CD4-positive, CD25-positive, alpha-beta regulatory T cell (primary cell): ENCODE data around the gene PCSK9. TPM values are rescaled to one million over a fixed set of nuclear protein-coding genes. Genes with fewer than 3 reads are reported as not detected.
A peak's percentile ranks its signal among the peaks of the same experiment; 100 is the strongest.

Source experiments
- ATAC-seq, 2 donors: fragments of 150-1000 bp; cut with Tn5 transposase; one replicate each; pipeline ENCODE4 v1.10.0; 2021; ENCODE audit warnings: low read depth in 2 of 2, moderate number of reproducible peaks in 2 of 2, moderate library complexity in 1 of 2
- DNase-seq, 3 donors: peaks; one replicate each; pipeline versions ENCODE4 v3.0.0 to v3.0.0-alpha.2; 2012 to 2022; ENCODE audit warnings: mixed read lengths in 1 of 3
- H3K27ac ChIP-seq: one replicate; pipeline ENCODE4 v1.7.0; 2013; ENCODE audit warnings: mild to moderate bottlenecking, low read length; ENCODE audit not compliant: insufficient read depth, poor library complexity, severe bottlenecking
- H3K27me3 ChIP-seq: one replicate; pipeline ENCODE4 v1.7.0; 2013; ENCODE audit warnings: low read length; ENCODE audit not compliant: control insufficient read depth, insufficient read depth
- H3K36me3 ChIP-seq: one replicate; pipeline ENCODE4 v1.7.0; 2013; ENCODE audit warnings: mild to moderate bottlenecking, low read length, moderate library complexity; ENCODE audit not compliant: control insufficient read depth, insufficient read depth
- H3K4me1 ChIP-seq: 2 replicates; pipeline ENCODE4 v1.7.0; 2013; ENCODE audit warnings: mild to moderate bottlenecking, low read length; ENCODE audit not compliant: insufficient read depth, control insufficient read depth, poor library complexity, severe bottlenecking
- H3K4me3 ChIP-seq: one replicate; pipeline ENCODE4 v1.7.0; 2013; ENCODE audit warnings: low read depth, mild to moderate bottlenecking, low read length, moderate library complexity
- H3K9me3 ChIP-seq, 2 experiments: 1 replicate in 1 of 2; 2 replicates in 1 of 2; pipeline ENCODE4 v1.7.0; 2013; ENCODE audit warnings: low read length in 2 of 2, mild to moderate bottlenecking in 1 of 2, moderate library complexity in 1 of 2; ENCODE audit not compliant: control insufficient read depth in 2 of 2
- H3K27ac Mint-ChIP-seq, 3 donors: one replicate each; pipeline ENCODE4 v1.8.0; 2020 to 2022; ENCODE audit warnings: mild to moderate bottlenecking in 3 of 3, mixed read lengths in 3 of 3, moderate library complexity in 2 of 3
- H3K27me3 Mint-ChIP-seq: one replicate; pipeline ENCODE4 v1.8.0; 2022; ENCODE audit warnings: mild to moderate bottlenecking, mixed read lengths
- H3K36me3 Mint-ChIP-seq: one replicate; pipeline ENCODE4 v1.8.0; 2020; ENCODE audit warnings: mixed read lengths
- H3K4me1 Mint-ChIP-seq, 4 donors: one replicate each; pipeline ENCODE4 v1.8.0; 2020 to 2022; ENCODE audit warnings: mixed read lengths in 4 of 4, mild to moderate bottlenecking in 1 of 4
- H3K4me3 Mint-ChIP-seq, 4 donors: one replicate each; pipeline ENCODE4 v1.8.0; 2020 to 2022; ENCODE audit warnings: mild to moderate bottlenecking in 4 of 4, mixed read lengths in 4 of 4, moderate library complexity in 3 of 4
- H3K9me3 Mint-ChIP-seq, 7 donors: one replicate each; pipeline ENCODE4 v1.8.0; 2020 to 2022; ENCODE audit warnings: mixed read lengths in 7 of 7, mild to moderate bottlenecking in 3 of 7, moderate library complexity in 2 of 7
- polyA plus RNA-seq, 4 donors: library from polyadenylated mRNA; unstranded; fragments of 300-500 nt; fragmentation: Illumina TruSeq; gene quantifications; one replicate each; pipeline ENCODE4 v1.2.3, GENCODE V29; 2021
- total RNA-seq: library from RNA; stranded (reverse); gene quantifications from one replicate; pipeline ENCODE4 v1.2.3, GENCODE V29; 2022

PCSK9 gene
- total and polyA plus RNA-seq, 5 donors from 2014 or later = not detected

GRCh38 chr1:55071477-55071876 is 32.1 kb downstream of the PCSK9 start:
- Mint-ChIP-seq H3K4me3 (no peak overlapping the region), H3K27ac (peak overlapping the region in 1 of 3 donors; percentile 72), H3K36me3 (peaks cover 80% of the 10 kb centered on the region), H3K27me3 (no peaks in the 10 kb centered on the region), H3K9me3 (no peaks in the 10 kb centered on the region), H3K4me1 (peaks cover 0 to 2% (median 0%) of the 10 kb centered on the region in 4 donors)
- Histone ChIP-seq H3K27me3 (no peaks in the 10 kb centered on the region), H3K9me3 (no peaks in the 10 kb centered on the region), H3K27ac (no peak overlapping the region), H3K36me3 (peaks cover 96% of the 10 kb centered on the region), H3K4me3 (no peak overlapping the region), H3K4me1 (no peaks in the 10 kb centered on the region)
- ATAC-seq (no peak), DNase-seq (peak in 1 of 3 donors; percentile 15)

GRCh38 chr1:55073187-55073916 is 34.0 kb downstream of the PCSK9 start:
- H3K4me3 Mint-ChIP-seq = no peak overlapping the region
- Histone ChIP-seq H3K4me3 (no peak overlapping the region), H3K4me1 (no peaks in the 10 kb centered on the region), H3K9me3 (no peaks in the 10 kb centered on the region), H3K36me3 (peaks cover 97% of the 10 kb centered on the region), H3K27ac (no peak overlapping the region), H3K27me3 (no peaks in the 10 kb centered on the region)
- DNase-seq = peak in 1 of 3 donors; percentile 41
- no peak for ATAC-seq
- peaks cover 0 to 2% (median 0%) of the 10 kb centered on the region in 4 donors for H3K4me1 Mint-ChIP-seq
- no peaks in the 10 kb centered on the region for H3K27me3 Mint-ChIP-seq
- peak overlapping the region; percentile 13 to 93 (median 45) for H3K27ac Mint-ChIP-seq
- no peaks in the 10 kb centered on the region for H3K9me3 Mint-ChIP-seq
- peaks cover 70% of the 10 kb centered on the region for H3K36me3 Mint-ChIP-seq

- ATAC-seq (no peak), DNase-seq (no peak)
- Mint-ChIP-seq H3K36me3 (peaks cover 67% of the 10 kb centered on the region), H3K4me3 (no peak overlapping the region), H3K4me1 (peaks cover 0 to 2% (median 0%) of the 10 kb centered on the region in 4 donors), H3K9me3 (no peaks in the 10 kb centered on the region), H3K27me3 (no peaks in the 10 kb centered on the region), H3K27ac (no peak overlapping the region)
- Histone ChIP-seq H3K4me3 (no peak overlapping the region), H3K4me1 (no peaks in the 10 kb centered on the region), H3K36me3 (peaks cover 97% of the 10 kb centered on the region), H3K27me3 (no peaks in the 10 kb centered on the region), H3K9me3 (no peaks in the 10 kb centered on the region), H3K27ac (no peak overlapping the region)
These were observed 35.1 kb downstream of the PCSK9 start for GRCh38 chr1:55074455-55074854.

- H3K27me3 ChIP-seq = no peaks in the 10 kb centered on the region
- H3K36me3 ChIP-seq = peaks cover 98% of the 10 kb centered on the region
- H3K9me3 Mint-ChIP-seq = no peaks in the 10 kb centered on the region
- H3K4me1 ChIP-seq = no peaks in the 10 kb centered on the region
- no peak overlapping the region for H3K4me3 Mint-ChIP-seq
- H3K27ac ChIP-seq = no peak overlapping the region
- no peak overlapping the region for H3K4me3 ChIP-seq
- H3K27ac Mint-ChIP-seq = peak overlapping the region in 2 of 3 donors; percentile 32 to 38
- H3K9me3 ChIP-seq = no peaks in the 10 kb centered on the region
- no peaks in the 10 kb centered on the region for H3K27me3 Mint-ChIP-seq
- DNase-seq = no peak
- no peak for ATAC-seq
- peaks cover 0 to 2% (median 0%) of the 10 kb centered on the region in 4 donors for H3K4me1 Mint-ChIP-seq
- peaks cover 62% of the 10 kb centered on the region for H3K36me3 Mint-ChIP-seq
These were observed 37.0 kb downstream of the PCSK9 start for GRCh38 chr1:55076356-55076755.

- H3K27me3 ChIP-seq = no peaks in the 10 kb centered on the region
- ATAC-seq (no peak), DNase-seq (no peak)
- no peaks in the 10 kb centered on the region for H3K4me1 ChIP-seq
- no peaks in the 10 kb centered on the region for H3K4me1 Mint-ChIP-seq
- peaks cover 50% of the 10 kb centered on the region for H3K36me3 Mint-ChIP-seq
- H3K27ac Mint-ChIP-seq = no peak overlapping the region
- H3K27me3 Mint-ChIP-seq = no peaks in the 10 kb centered on the region
- no peak overlapping the region for H3K4me3 Mint-ChIP-seq
- no peaks in the 10 kb centered on the region for H3K9me3 ChIP-seq
- H3K9me3 Mint-ChIP-seq = no peaks in the 10 kb centered on the region
- peaks cover 98% of the 10 kb centered on the region for H3K36me3 ChIP-seq
- no peak overlapping the region for H3K4me3 ChIP-seq
- no peak overlapping the region for H3K27ac ChIP-seq
These were observed 39.1 kb downstream of the PCSK9 start for GRCh38 chr1:55078470-55078869.

- H3K36me3 ChIP-seq = peaks cover 99% of the 10 kb centered on the region
These were observed 40.3 kb downstream of the PCSK9 start for GRCh38 chr1:55079651-55080050.

GRCh38 chr1:55081188-55081904 is 42.0 kb downstream of the PCSK9 start:
- Mint-ChIP-seq H3K36me3 (peaks cover 39% of the 10 kb centered on the region), H3K4me1 (no peaks in the 10 kb centered on the region), H3K27me3 (no peaks in the 10 kb centered on the region), H3K27ac (peak overlapping the region in 1 of 3 donors; percentile 55), H3K4me3 (no peak overlapping the region), H3K9me3 (no peaks in the 10 kb centered on the region)
- Histone ChIP-seq H3K27ac (no peak overlapping the region), H3K4me3 (no peak overlapping the region), H3K27me3 (no peaks in the 10 kb centered on the region), H3K4me1 (no peaks in the 10 kb centered on the region), H3K9me3 (no peaks in the 10 kb centered on the region), H3K36me3 (peaks cover 99% of the 10 kb centered on the region)
- no peak for ATAC-seq
- no peak for DNase-seq

More at GRCh38 chr1:55079651-55080050, 40.3 kb downstream of the PCSK9 start:
- H3K27me3 Mint-ChIP-seq = no peaks in the 10 kb centered on the region
- H3K4me1 Mint-ChIP-seq = no peaks in the 10 kb centered on the region
- Histone ChIP-seq H3K27ac (no peak overlapping the region), H3K4me1 (no peaks in the 10 kb centered on the region), H3K9me3 (no peaks in the 10 kb centered on the region), H3K27me3 (no peaks in the 10 kb centered on the region), H3K4me3 (no peak overlapping the region)
- DNase-seq = no peak
- H3K36me3 Mint-ChIP-seq = peaks cover 48% of the 10 kb centered on the region
- ATAC-seq = peak in 1 of 2 donors; percentile 24
- no peaks in the 10 kb centered on the region for H3K9me3 Mint-ChIP-seq
- no peak overlapping the region for H3K4me3 Mint-ChIP-seq
- H3K27ac Mint-ChIP-seq = peak overlapping the region in 1 of 3 donors; percentile 59
